Measurements from ENCODE around the gene COL9A3. TPM values are rescaled to one million over a fixed set of nuclear protein-coding genes. Genes with fewer than 3 reads are reported as not detected.
"Not testable (repeated sequence)": the region's sequence is repeated elsewhere in the genome, so short reads cannot be mapped to it uniquely, and the experiment has no call there.

COL9A3 gene
- total RNA-seq, 5 donors from 2014 or later (not counting 1 experiment from before 2014, with no cell fraction given), result 0.51 to 2.1 (median 0.75) TPM; not detected in 1

DNA sequence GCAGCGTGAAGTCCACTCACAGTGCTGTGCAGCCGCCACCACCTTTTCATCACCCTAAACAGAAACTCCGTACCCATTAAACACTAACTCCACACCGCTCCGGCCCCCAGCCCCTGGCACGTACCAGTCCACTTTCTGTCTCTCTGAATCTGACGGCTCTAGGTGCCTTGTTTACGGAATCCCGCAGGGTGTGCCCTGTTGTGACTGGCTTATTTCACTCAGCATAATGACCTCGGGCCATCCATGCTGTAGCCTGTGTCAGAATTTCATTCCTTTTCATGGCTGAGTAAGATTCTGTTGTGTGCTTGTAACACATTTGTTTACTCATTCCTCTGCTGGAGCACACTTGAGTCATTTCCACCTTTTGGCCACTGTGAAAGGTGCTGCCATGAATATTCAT lies 26.8 kb downstream of the COL9A3 start:
- Mint-ChIP-seq H3K27me3 (no peaks in the 10 kb centered on the region), H3K4me1 (no peaks in the 10 kb centered on the region), H3K9me3 (no peaks in the 10 kb centered on the region), H3K27ac (no peak overlapping the region), H3K36me3 (peaks cover 22% of the 10 kb centered on the region), H3K4me3 (no peak overlapping the region)
- Histone ChIP-seq H3K4me3 (ENCODE audit: control insufficient read depth in 1 of 2, extremely low read depth in 1 of 2, low read length in 1 of 2) (no peak overlapping the region), H3K27ac (ENCODE audit: low read length) (no peak overlapping the region), H3K9me3 (no peaks in the 10 kb centered on the region), H3K36me3 (ENCODE audit: control insufficient read depth in 2 of 2, extremely low read depth in 1 of 2, insufficient read depth in 1 of 2, low read length in 1 of 2) (peaks cover 0 to 2% of the 10 kb centered on the region in 2 donors), H3K27me3 (replicated peaks in 1 of 2; ENCODE audit: control insufficient read depth in 2 of 2, extremely low read depth in 1 of 2, insufficient read depth in 2 of 2, low read length in 1 of 2) (peaks cover 0 to 8% of the 10 kb centered on the region in 2 experiments), H3K4me1 (ENCODE audit: control insufficient read depth in 1 of 2, extremely low read depth in 1 of 2, insufficient read depth in 2 of 2, low read length in 2 of 2) (no peaks in the 10 kb centered on the region)
- ChIA-PET CTCF (no interaction called here), POLR2A (no interaction called here)
- DNase-seq, result no peak
- no peak for ATAC-seq (replicated peaks in 1 of 4)
- WGBS (ENCODE audit: insufficient coverage), result 97% methylated on average over 7 of the region's 10 CpGs

DNA sequence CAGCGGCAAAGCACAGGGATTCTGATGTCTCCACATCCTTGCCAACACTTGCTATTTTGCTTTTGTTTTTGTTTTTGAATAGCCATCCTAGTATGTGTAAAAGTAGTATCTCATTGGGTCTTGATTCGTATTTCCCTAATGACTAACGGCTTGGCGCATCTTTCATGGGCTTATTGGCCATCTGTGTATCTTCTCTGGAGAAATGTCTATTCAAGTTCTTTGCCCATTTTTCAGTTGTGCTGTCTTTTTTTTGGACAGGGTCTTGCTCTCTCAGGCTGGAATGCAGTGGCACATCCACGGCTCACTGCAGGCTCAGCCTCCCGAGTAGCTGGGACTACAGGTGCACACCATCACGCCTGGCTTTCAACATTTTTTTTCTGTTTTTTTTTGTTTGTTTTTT lies 27.3 kb downstream of the COL9A3 start:
- Histone ChIP-seq H3K9me3 (no peaks in the 10 kb centered on the region), H3K4me3 (ENCODE audit: control insufficient read depth in 1 of 2, extremely low read depth in 1 of 2, low read length in 1 of 2) (no peak overlapping the region)
- POLR2A ChIA-PET, result no interaction called here

DNA sequence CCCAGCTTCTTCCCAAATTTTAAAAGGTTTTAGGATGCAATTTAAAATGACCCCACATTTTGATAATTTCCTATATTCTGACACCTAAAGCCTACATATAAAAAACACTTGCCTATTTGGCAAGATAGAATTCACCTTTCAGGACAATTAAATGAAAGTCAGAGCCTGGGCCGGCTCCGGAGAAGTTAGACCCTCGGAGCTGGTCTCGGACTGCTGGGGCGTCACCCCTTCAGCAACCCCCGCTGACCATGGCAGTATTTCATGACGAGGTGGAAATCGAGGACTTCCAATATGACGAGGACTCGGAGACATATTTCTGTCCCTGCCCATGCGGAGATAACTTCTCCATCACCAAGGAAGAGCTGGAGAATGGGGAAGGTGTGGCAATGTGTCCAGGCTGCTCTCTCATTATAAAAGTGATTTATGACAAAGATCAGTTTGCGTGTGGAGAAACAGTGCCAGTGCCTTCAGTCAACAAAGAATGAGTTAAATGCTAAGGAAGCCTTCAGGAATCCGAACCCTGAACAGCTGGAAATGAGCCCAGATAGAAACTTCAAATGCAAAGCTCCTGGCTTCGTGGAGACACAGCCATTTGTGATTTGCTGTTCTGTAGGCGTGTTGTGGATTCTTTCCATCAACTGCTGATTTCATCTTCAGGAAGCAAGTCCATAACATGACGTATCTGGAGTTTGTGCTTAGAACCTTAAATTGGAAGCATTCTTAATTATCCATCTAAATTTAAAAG lies 28.7 kb downstream of the COL9A3 start:
- CTCF ChIA-PET, result interaction anchor here in 1 of 2 donors (0.5 kb wide), 1 partner anchor 274 kb away, joined by 7 read pairs; no protein-coding TSS in a partner anchor

More for the DNA sequence above, 27.3 kb downstream of the COL9A3 start:
- ATAC-seq (replicated peaks in 1 of 4) (no peak), DNase-seq (no peak)
- Mint-ChIP-seq H3K9me3 (no peaks in the 10 kb centered on the region), H3K4me3 (no peak overlapping the region), H3K4me1 (no peaks in the 10 kb centered on the region), H3K27me3 (no peaks in the 10 kb centered on the region), H3K36me3 (peaks cover 22% of the 10 kb centered on the region), H3K27ac (no peak overlapping the region)
- Histone ChIP-seq H3K36me3 (ENCODE audit: control insufficient read depth in 2 of 2, extremely low read depth in 1 of 2, insufficient read depth in 1 of 2, low read length in 1 of 2) (peaks cover 0 to 2% of the 10 kb centered on the region in 2 donors), H3K4me1 (ENCODE audit: control insufficient read depth in 1 of 2, extremely low read depth in 1 of 2, insufficient read depth in 2 of 2, low read length in 2 of 2) (no peaks in the 10 kb centered on the region), H3K27ac (ENCODE audit: low read length) (no peak overlapping the region), H3K27me3 (replicated peaks in 1 of 2; ENCODE audit: control insufficient read depth in 2 of 2, extremely low read depth in 1 of 2, insufficient read depth in 2 of 2, low read length in 1 of 2) (peaks cover 0 to 6% of the 10 kb centered on the region in 2 experiments)
- 93% methylated on average over 5 of the region's 7 CpGs for WGBS (ENCODE audit: insufficient coverage)
- CTCF ChIA-PET, result no interaction called here

DNA sequence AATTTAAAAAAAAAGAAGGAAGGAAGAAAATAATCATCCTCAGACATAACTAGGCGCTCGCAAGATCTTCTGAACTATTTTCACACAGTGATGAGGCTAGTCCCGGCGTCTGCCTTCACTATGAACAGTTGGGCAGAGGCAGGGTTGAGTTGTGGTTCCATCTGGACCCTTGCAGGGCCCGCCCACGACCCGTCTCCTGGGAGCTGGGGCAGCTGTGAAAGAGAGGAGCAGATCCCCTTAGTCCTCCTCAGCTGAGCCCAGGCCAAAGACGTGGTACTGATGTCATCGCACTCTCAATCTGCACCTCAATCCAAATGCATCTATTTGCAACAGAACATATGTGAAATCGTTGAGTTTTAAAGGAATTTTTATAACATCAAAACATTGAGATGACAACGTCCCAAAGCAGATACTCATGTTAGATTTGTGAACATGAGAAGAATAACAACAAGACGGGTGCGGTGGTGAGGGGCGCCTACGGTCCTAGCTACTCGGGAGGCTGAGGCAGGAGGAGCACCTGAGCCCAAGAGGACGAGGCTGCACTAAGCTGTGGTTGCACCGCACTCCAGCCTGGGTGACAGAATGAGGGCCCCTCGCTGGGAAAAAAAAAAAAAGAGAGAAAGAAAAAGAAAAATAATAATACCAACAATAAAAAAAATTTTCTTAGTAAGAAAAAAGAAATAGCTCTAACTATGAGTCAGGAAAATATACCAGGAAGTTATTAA lies 29.5 kb downstream of the COL9A3 start:
- no peak overlapping the region for H3K4me3 Mint-ChIP-seq
- Histone ChIP-seq H3K4me1 (ENCODE audit: control insufficient read depth in 1 of 2, extremely low read depth in 1 of 2, insufficient read depth in 2 of 2, low read length in 2 of 2) (no peaks in the 10 kb centered on the region), H3K27ac (ENCODE audit: low read length) (no peak overlapping the region), H3K27me3 (replicated peaks in 1 of 2; ENCODE audit: control insufficient read depth in 2 of 2, extremely low read depth in 1 of 2, insufficient read depth in 2 of 2, low read length in 1 of 2) (no peaks in the 10 kb centered on the region), H3K4me3 (ENCODE audit: control insufficient read depth in 1 of 2, extremely low read depth in 1 of 2, low read length in 1 of 2) (no peak overlapping the region), H3K36me3 (ENCODE audit: control insufficient read depth in 2 of 2, extremely low read depth in 1 of 2, insufficient read depth in 1 of 2, low read length in 1 of 2) (peaks cover 2 to 3% of the 10 kb centered on the region in 2 donors), H3K9me3 (no peaks in the 10 kb centered on the region)
- no peaks in the 10 kb centered on the region for H3K27me3 Mint-ChIP-seq
- ATAC-seq (replicated peaks in 1 of 4) (no peak), DNase-seq (no peak)
- CTCF ChIA-PET, result interaction anchor here (0.6 to 0.7 kb wide), 3 partner anchors 33 to 83 kb away, joined by 3 to 4 read pairs (median 3); no protein-coding TSS in a partner anchor
- POLR2A ChIA-PET, result interaction anchor here in 1 of 2 donors (0.6 kb wide), 1 partner anchor 16 kb away, joined by 4 read pairs; no protein-coding TSS in a partner anchor
- H3K4me1 Mint-ChIP-seq, result no peaks in the 10 kb centered on the region
- no peaks in the 10 kb centered on the region for H3K9me3 Mint-ChIP-seq
- no peak overlapping the region for H3K27ac Mint-ChIP-seq
- peaks cover 29% of the 10 kb centered on the region for H3K36me3 Mint-ChIP-seq
- 60% methylated on average over 1 of the region's 19 CpGs for WGBS (ENCODE audit: insufficient coverage)

More for the DNA sequence above, 28.7 kb downstream of the COL9A3 start:
- Histone ChIP-seq H3K27ac (ENCODE audit: low read length) (no peak overlapping the region), H3K27me3 (replicated peaks in 1 of 2; ENCODE audit: control insufficient read depth in 2 of 2, extremely low read depth in 1 of 2, insufficient read depth in 2 of 2, low read length in 1 of 2) (no peaks in the 10 kb centered on the region), H3K4me3 (ENCODE audit: control insufficient read depth in 1 of 2, extremely low read depth in 1 of 2, low read length in 1 of 2) (no peak overlapping the region), H3K4me1 (ENCODE audit: control insufficient read depth in 1 of 2, extremely low read depth in 1 of 2, insufficient read depth in 2 of 2, low read length in 2 of 2) (no peaks in the 10 kb centered on the region), H3K36me3 (ENCODE audit: control insufficient read depth in 2 of 2, extremely low read depth in 1 of 2, insufficient read depth in 1 of 2, low read length in 1 of 2) (peaks cover 2 to 3% of the 10 kb centered on the region in 2 donors), H3K9me3 (no peaks in the 10 kb centered on the region)
- POLR2A ChIA-PET, result no interaction called here
- Mint-ChIP-seq H3K27me3 (no peaks in the 10 kb centered on the region), H3K27ac (no peak overlapping the region), H3K4me1 (no peaks in the 10 kb centered on the region), H3K4me3 (no peak overlapping the region), H3K36me3 (peaks cover 28% of the 10 kb centered on the region), H3K9me3 (no peaks in the 10 kb centered on the region)
- DNase-seq (no peak), ATAC-seq (replicated peaks in 1 of 4) (no peak)
- WGBS (ENCODE audit: insufficient coverage), result 94% methylated on average over 9 of the region's 16 CpGs

DNA sequence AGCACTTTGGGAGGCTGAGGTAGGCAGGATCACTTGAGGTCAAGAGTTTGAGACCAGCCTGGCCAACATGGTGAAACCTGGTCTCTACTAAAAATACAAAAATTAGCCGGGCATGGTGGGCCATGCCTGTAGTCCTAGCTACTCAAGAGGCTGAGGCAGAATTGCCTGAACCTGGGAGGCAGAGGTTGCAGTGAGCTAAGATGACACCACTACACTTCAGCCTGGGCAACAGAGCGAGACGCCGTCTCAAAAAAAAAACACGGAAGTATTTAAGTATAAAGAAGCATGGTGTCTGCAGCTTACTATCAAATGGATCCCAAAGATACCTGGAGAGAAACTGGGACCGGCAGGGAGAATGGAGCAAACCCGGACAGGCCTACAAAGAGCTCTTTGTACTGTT lies 32.1 kb downstream of the COL9A3 start:
- POLR2A ChIA-PET, result interaction anchor here in 1 of 2 donors (0.6 kb wide), 1 partner anchor 1072 kb away, joined by 6 read pairs; no protein-coding TSS in a partner anchor
- not testable (repeated sequence) for H3K27ac Mint-ChIP-seq

DNA sequence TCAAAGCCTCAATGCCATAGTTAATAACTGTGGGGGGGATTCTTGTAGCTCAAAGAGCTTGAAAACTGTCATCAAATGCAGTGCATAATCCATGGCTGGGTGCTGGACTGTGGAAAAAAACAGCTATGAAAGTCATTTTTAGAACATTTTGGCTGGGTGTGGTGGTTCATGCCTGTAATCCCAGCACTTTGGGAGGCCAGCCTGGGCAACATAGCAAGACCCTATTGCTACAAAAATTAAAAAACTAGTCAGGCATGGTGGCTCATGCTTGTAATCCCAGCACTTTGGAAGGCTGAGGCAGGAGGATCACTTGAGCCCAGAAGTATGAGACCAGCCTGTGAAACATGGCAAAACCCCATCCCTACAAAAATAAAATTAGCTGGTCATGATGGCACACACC lies 32.6 kb downstream of the COL9A3 start:
- H3K27ac ChIP-seq (ENCODE audit: low read length), result no peak overlapping the region
- ChIA-PET CTCF (no interaction called here), POLR2A (no interaction called here)
- H3K9me3 Mint-ChIP-seq, result no peaks in the 10 kb centered on the region
- H3K4me1 ChIP-seq (ENCODE audit: control insufficient read depth in 1 of 2, extremely low read depth in 1 of 2, insufficient read depth in 2 of 2, low read length in 2 of 2), result no peaks in the 10 kb centered on the region
- peaks cover 6 to 8% of the 10 kb centered on the region in 2 donors for H3K36me3 ChIP-seq (ENCODE audit: control insufficient read depth in 2 of 2, extremely low read depth in 1 of 2, insufficient read depth in 1 of 2, low read length in 1 of 2)
- no peak overlapping the region for H3K4me3 ChIP-seq (ENCODE audit: control insufficient read depth in 1 of 2, extremely low read depth in 1 of 2, low read length in 1 of 2)
- no peak overlapping the region for H3K27ac Mint-ChIP-seq
- peaks cover 39% of the 10 kb centered on the region for H3K36me3 Mint-ChIP-seq
- H3K27me3 ChIP-seq (replicated peaks in 1 of 2; ENCODE audit: control insufficient read depth in 2 of 2, extremely low read depth in 1 of 2, insufficient read depth in 2 of 2, low read length in 1 of 2), result no peaks in the 10 kb centered on the region
- DNase-seq, result no peak
- H3K9me3 ChIP-seq, result no peaks in the 10 kb centered on the region
- H3K4me1 Mint-ChIP-seq, result no peaks in the 10 kb centered on the region
- no peak for ATAC-seq (replicated peaks in 1 of 4)
- H3K4me3 Mint-ChIP-seq, result no peak overlapping the region
- no peaks in the 10 kb centered on the region for H3K27me3 Mint-ChIP-seq

More for the DNA sequence above, 32.1 kb downstream of the COL9A3 start:
- peaks cover 39% of the 10 kb centered on the region for H3K36me3 Mint-ChIP-seq
- H3K4me1 ChIP-seq (ENCODE audit: control insufficient read depth in 1 of 2, extremely low read depth in 1 of 2, insufficient read depth in 2 of 2, low read length in 2 of 2); H3K4me1 Mint-ChIP-seq; H3K4me3 Mint-ChIP-seq; H3K27me3 Mint-ChIP-seq; CTCF ChIA-PET; ATAC-seq (replicated peaks in 1 of 4); H3K9me3 ChIP-seq; H3K9me3 Mint-ChIP-seq; H3K4me3 ChIP-seq (ENCODE audit: control insufficient read depth in 1 of 2, extremely low read depth in 1 of 2, low read length in 1 of 2); H3K27ac ChIP-seq (ENCODE audit: low read length); H3K36me3 ChIP-seq (ENCODE audit: control insufficient read depth in 2 of 2, extremely low read depth in 1 of 2, insufficient read depth in 1 of 2, low read length in 1 of 2); DNase-seq; H3K27me3 ChIP-seq (replicated peaks in 1 of 2; ENCODE audit: control insufficient read depth in 2 of 2, extremely low read depth in 1 of 2, insufficient read depth in 2 of 2, low read length in 1 of 2): not testable (repeated sequence)
- WGBS (ENCODE audit: insufficient coverage), result 96% methylated on average over 7 of the region's 7 CpGs
